Measurements from ENCODE around the gene ARHGEF11. TPM values are rescaled to one million over a fixed set of nuclear protein-coding genes. Genes with fewer than 3 reads are reported as not detected.

Gene ARHGEF11
- total RNA-seq, 2 experiments from 2014 or later: 1.4 to 1.8 TPM

- no peak for TF ChIP-seq CTCF (IDR thresholded peaks at IDR 0.05)
- ATAC-seq (no peak), DNase-seq (no peak)
- no peaks in the 10 kb centered on the region for H3K9me3 Mint-ChIP-seq
- peaks cover 13% of the 10 kb centered on the region for H3K27me3 Mint-ChIP-seq
- CTCF ChIA-PET: interaction anchor here (0.7 to 1.6 kb wide), 7 partner anchors 9 to 64 kb away, joined by 3 to 5 read pairs (median 4); partner anchors contain the start of genes LRRC71 and NTRK1
- intact Hi-C loops (cut with micrococcal nuclease): no loop called here
- POLR2A ChIA-PET: interaction anchor here (0.7 kb wide), 1 partner anchor 226 kb away, joined by 3 read pairs; no protein-coding TSS in a partner anchor
- H3K4me1 Mint-ChIP-seq (ENCODE audit: low read depth): peaks cover 4% of the 10 kb centered on the region
- no peak overlapping the region for H3K27ac Mint-ChIP-seq
- no peak overlapping the region for H3K4me3 Mint-ChIP-seq
- H3K36me3 Mint-ChIP-seq (ENCODE audit: low read depth): no peaks in the 10 kb centered on the region
These were observed 143.3 kb downstream of the ARHGEF11 start for GRCh38 chr1:156901966-156902915.

GRCh38 chr1:156901590-156901900 is 144.0 kb downstream of the ARHGEF11 start:
- ChIA-PET CTCF (interaction anchor here (0.7 to 1.6 kb wide), 7 partner anchors 8 to 63 kb away, joined by 3 to 5 read pairs (median 4); partner anchors contain the start of gene LRRC71), POLR2A (interaction anchor here (0.7 kb wide), 1 partner anchor 225 kb away, joined by 3 read pairs; no protein-coding TSS in a partner anchor)
- Mint-ChIP-seq H3K4me1 (ENCODE audit: low read depth) (peaks cover 4% of the 10 kb centered on the region), H3K9me3 (no peaks in the 10 kb centered on the region), H3K27ac (no peak overlapping the region), H3K4me3 (no peak overlapping the region), H3K36me3 (ENCODE audit: low read depth) (no peaks in the 10 kb centered on the region), H3K27me3 (peaks cover 14% of the 10 kb centered on the region)
- no peak for DNase-seq
- intact Hi-C loops (cut with micrococcal nuclease): no loop called here
- TF ChIP-seq CTCF (IDR thresholded peaks at IDR 0.05): no peak
- no peak for ATAC-seq

GRCh38 chr1:156900896-156901589 is 144.5 kb downstream of the ARHGEF11 start:
- peaks cover 4% of the 10 kb centered on the region for H3K4me1 Mint-ChIP-seq (ENCODE audit: low read depth)
- no peak overlapping the region for H3K27ac Mint-ChIP-seq
- DNase-seq (no peak), ATAC-seq (no peak)
- peaks cover 14% of the 10 kb centered on the region for H3K27me3 Mint-ChIP-seq
- H3K36me3 Mint-ChIP-seq (ENCODE audit: low read depth): no peaks in the 10 kb centered on the region
- TF ChIP-seq CTCF (IDR thresholded peaks at IDR 0.05): no peak
- intact Hi-C loops (cut with micrococcal nuclease): no loop called here
- H3K4me3 Mint-ChIP-seq: no peak overlapping the region
- H3K9me3 Mint-ChIP-seq: no peaks in the 10 kb centered on the region
- POLR2A ChIA-PET: no interaction called here
- CTCF ChIA-PET: interaction anchor here (0.8 to 1.4 kb wide), 5 partner anchors 8 to 27 kb away, joined by 3 to 5 read pairs (median 4); partner anchors contain the start of gene LRRC71

GRCh38 chr1:156899956-156900718 is 145.4 kb downstream of the ARHGEF11 start:
- TF ChIP-seq CTCF (IDR thresholded peaks at IDR 0.05): no peak
- POLR2A ChIA-PET: no interaction called here
- H3K27ac Mint-ChIP-seq: no peak overlapping the region
- ATAC-seq: no peak
- peaks cover 4% of the 10 kb centered on the region for H3K4me1 Mint-ChIP-seq (ENCODE audit: low read depth)
- no peaks in the 10 kb centered on the region for H3K36me3 Mint-ChIP-seq (ENCODE audit: low read depth)
- no peaks in the 10 kb centered on the region for H3K9me3 Mint-ChIP-seq
- DNase-seq: no peak
- intact Hi-C loops (cut with micrococcal nuclease): loop anchor here (10.0 kb wide), 1 partner anchor 215 kb away; no protein-coding TSS in a partner anchor
- CTCF ChIA-PET: interaction anchor here (0.8 to 3.3 kb wide), 7 partner anchors 9 to 28 kb away, joined by 3 to 13 read pairs (median 4); partner anchors contain the start of gene LRRC71
- H3K4me3 Mint-ChIP-seq: no peak overlapping the region
- H3K27me3 Mint-ChIP-seq: peaks cover 8% of the 10 kb centered on the region

Data from activated CD8-positive, alpha-beta T cell treated with anti-CD3 and anti-CD28 coated beads for 36 hours (primary cell).